Activated CD4-positive, alpha-beta T cell treated with anti-CD3 and anti-CD28 coated beads, Interleukin-2, amount 50 U/mL, for 48 hours (primary cell): ENCODE measurements around the gene SLC16A8.
"Not testable (repeated sequence)": the region's sequence is repeated elsewhere in the genome, so short reads cannot be mapped to it uniquely, and the experiment has no call there.

Experiments
- DNase-seq, 2 experiments: peaks; one replicate each; pipeline ENCODE4 v3.0.0-alpha.2; 2020

Gene SLC16A8

GRCh38 chr22:38041760-38042487, 42.1 kb downstream of the SLC16A8 start:
- no peak for DNase-seq

GRCh38 chr22:38040953-38041759, 42.8 kb downstream of the SLC16A8 start:
- no peak for DNase-seq

- no peak for DNase-seq
Measured at GRCh38 chr22:38038890-38039812, 44.8 kb downstream of the SLC16A8 start.

- DNase-seq, result no peak
Measured at GRCh38 chr22:38038426-38038825, 45.6 kb downstream of the SLC16A8 start.

GRCh38 chr22:38037367-38038150, 46.4 kb downstream of the SLC16A8 start:
- not testable (repeated sequence) for DNase-seq

- no peak for DNase-seq
Measured at GRCh38 chr22:38036392-38037062, 47.5 kb downstream of the SLC16A8 start.

- DNase-seq, result no peak
Measured at GRCh38 chr22:38035530-38035885, 48.5 kb downstream of the SLC16A8 start.

GRCh38 chr22:38034884-38035529, 49.0 kb downstream of the SLC16A8 start:
- no peak for DNase-seq

- DNase-seq, result no peak
Measured at GRCh38 chr22:38034278-38034882, 49.6 kb downstream of the SLC16A8 start.

- DNase-seq, result no peak
Measured at GRCh38 chr22:38033522-38034277, 50.3 kb downstream of the SLC16A8 start.

GRCh38 chr22:38032681-38033521, 51.1 kb downstream of the SLC16A8 start:
- no peak for DNase-seq

- DNase-seq, result no peak
Measured at GRCh38 chr22:38031491-38031890, 52.5 kb downstream of the SLC16A8 start.

GRCh38 chr22:38030311-38031133, 53.5 kb downstream of the SLC16A8 start:
- DNase-seq, result no peak

- no peak for DNase-seq
Measured at GRCh38 chr22:38029901-38030300, 54.1 kb downstream of the SLC16A8 start.

GRCh38 chr22:38029370-38029769, 54.6 kb downstream of the SLC16A8 start:
- DNase-seq, result no peak

GRCh38 chr22:38028344-38029130, 55.4 kb downstream of the SLC16A8 start:
- DNase-seq, result no peak
